Stimulated activated naive CD4-positive, alpha-beta T cell (primary cell): ENCODE measurements around the gene CDH23.
A peak's percentile ranks its signal among the peaks of the same experiment; 100 is the strongest.

ENCODE experiments used
- DNase-seq, 6 experiments: peaks; one replicate each; lab custom pipeline; 2025; lab: John Stamatoyannopoulos, UW

CDH23 gene

DNA sequence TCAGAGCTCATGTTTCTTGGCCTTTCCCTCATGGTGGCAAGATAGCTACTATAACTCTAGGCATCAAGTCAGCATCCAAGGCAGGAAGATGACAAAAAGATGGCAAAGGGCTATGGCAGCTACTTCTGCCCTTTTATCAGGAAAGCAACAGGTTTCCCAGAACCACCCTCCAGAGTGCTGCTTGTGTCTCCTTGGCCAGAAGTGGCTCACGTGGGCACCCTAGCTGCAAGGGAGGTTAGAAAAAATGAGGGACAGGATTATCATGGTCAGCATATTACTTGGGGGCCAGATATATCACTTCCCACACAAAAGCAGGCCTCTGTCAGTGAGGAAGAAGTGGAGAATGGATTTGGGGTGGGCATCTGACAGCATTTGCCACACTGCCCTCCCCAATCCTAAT is 347.1 kb downstream of the CDH23 start:
- no peak for DNase-seq

DNA sequence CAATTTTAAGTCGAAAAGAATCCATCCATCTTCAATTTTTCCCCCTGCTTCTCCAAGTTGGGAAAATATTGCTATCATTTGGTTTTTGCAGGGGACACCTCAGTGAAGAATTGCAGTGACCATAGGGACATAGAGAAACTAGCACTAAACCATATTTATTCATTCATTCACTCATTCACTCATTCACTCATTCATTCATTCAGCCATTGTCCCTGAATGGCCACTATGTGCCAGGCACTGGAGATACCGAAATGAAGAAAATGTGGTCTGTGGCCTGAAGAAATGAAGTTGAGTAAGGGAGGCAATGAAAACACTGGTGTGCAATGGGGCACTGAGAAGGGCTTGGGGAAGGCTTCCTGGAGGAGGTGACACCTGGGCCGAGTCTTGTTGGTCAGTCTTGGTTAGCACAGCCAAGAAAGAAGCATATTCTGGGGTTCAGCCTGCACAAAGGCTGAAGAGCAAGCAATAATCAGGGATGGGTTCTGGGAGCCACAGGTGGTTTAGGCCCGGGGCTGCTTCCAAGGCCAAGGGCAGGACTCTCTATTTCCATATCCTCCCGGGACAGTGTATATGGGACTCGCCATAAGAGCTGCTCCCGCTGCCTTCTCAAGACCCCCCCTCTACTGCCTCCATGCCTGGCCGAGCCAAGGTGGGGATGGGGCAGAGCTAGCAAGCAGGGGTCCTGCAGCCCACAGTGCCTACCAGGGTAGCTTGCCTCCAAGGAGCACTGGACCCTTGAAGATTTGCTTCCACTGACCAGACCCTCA is 348.4 kb downstream of the CDH23 start:
- DNase-seq = no peak

DNA sequence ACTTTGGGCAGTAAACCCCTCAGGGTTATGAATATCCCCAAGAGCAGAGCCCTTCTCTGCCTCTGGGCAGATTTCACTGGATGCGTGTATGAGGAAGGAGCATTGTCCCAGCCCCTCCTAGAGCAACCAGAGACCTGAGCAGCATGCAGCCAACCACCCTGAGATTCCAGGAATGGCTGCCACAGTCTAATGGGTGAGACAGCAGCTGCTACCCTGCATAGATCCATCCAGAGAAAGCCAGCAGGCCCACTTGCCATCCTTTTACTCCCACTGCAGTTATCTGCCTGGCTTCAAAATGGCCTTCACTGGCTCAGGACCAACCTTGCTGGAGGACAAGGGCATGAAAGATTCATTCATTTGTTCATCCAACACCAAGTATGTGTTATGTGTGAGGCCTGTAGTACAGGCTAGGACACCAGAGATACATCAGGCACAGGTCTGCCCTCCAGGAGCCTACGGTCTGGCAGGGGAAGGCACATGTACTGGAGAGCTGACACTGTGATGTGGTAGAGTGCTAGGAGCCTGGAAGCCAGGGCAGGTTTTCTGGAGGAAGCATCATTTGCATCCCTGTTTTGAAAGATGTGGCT is 349.0 kb downstream of the CDH23 start:
- no peak for DNase-seq

DNA sequence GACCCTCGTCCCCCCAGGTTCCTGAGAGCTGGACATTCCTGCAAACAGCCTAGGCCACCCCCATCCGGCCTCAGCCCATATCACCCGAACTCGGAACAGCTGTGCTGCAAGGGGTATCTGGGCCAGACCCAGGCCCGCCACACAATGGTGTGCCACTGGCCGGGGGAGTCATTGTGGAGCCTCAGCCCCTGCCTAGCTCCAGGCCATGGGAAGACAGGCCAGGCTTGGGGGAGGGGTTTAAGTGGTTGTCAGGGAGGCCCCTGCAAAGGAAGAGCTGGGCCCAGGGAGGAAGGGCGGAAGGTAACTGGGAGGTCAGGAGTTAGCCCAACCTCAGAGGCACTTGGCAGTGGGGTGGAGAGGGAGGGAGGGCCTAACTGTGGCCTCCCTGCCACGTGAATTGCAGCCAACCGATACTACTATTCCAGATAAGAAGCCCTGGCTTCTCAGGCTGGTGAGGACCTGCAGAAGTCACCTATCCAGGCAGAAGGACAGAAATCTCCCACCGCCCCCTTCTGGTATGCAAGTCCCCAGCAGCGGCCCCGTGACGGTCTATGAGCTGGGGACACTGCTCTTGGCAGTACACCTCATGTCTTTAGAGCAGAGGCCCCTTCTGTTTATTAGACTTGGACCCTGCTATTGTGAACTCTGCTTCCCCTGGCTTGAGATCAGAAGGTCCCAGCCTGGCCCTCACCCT is 349.8 kb downstream of the CDH23 start:
- DNase-seq = peak in 1 of 6 experiments; percentile 23

DNA sequence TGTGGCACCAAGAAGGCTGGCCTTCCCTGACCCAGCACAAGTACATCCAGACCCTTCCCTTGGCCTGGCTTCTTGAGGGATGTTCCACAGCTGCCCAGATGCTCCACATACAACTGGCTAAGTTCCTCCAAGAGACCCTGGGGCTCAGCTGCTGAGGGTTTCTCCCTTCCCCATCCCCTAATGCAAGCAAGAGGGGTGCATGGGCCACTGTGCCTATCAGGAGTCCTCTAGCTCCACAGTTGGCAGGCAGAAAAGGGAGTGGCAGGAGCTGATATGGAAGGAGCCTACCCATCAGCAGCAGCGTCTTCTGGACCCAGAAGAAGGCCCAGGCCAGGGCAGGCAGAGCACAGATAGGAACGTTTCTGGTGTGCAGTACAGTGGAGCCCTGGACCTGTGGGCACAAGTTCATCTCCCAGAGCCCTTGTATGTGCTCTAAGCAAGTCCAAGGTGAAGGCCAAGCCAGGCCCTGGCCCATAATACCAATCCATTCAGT is 350.4 kb downstream of the CDH23 start:
- DNase-seq = no peak

DNA sequence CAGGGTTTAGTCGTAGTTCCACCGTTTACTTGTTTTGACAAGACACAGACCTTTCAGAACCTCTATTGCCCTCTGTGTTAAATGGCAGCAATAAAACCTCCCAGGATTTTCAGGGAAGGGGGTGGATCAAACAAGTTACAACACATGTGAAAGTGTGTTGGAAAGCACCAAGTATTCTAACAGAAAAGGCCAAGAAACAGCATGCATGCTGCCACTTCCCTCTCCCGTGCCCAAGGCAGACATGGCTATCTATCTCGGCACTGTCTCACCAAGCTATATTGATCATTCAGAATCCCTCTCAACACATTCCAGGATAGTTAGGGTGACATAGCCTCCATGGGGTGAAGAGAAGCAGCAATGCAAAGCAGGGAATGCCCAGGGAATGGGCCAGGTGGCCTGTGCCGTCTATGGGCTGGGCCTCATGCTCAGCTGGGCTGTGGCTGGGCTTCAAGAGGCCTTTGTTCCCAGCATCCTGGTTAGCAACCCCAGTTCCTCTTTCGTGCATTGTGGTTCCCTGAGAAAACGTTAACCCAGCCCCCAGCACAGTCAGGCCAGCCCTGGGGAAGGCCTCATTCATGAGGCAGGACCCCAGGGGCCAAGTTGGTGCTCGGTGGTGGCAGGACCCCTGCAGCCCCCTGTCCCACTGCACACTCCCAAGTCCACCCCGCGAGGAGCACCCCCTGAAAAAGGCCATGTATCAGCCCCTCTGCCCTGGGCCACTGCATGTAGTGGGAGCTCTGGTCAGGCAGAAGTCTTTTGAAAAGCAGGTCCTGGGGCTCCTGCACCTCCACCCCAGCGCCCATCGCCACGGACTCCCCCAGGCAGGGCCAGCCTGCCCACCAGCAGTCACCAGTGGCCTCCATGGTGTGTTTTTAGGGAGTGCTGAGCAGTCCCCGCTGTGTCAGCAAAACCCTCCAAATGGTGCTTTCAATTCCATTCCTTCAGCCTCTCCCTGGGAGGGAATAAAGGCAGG is 351.1 kb downstream of the CDH23 start:
- peak in 1 of 6 experiments; percentile 21 for DNase-seq

DNA sequence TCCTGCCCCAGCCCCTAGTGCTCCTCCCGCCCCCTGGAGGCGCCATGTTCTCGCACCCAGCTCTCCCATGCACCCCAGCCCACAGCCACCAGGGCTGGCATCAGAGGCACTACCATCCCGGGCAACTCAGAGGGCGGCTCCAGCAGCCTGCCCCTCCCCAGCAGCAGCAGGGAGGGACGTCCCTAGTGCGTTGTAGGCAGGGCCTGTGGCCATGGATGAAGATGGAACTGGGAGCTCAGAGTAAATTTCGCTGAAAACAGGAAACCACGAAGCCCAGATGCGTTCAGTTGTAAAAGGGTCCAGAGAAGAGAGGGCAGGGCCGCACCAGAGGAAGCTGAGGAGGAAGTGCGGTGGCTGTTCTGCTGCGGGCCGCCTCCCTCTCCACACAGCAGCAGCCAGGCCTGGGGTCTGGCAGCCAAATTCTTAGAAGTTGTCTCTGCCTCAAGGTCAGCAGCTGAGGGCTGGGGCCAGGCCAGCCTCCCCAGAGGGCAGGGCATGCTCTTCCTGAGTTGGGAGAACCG is 352.0 kb downstream of the CDH23 start:
- DNase-seq = peak; percentile 63 to 91 (median 80)

DNA sequence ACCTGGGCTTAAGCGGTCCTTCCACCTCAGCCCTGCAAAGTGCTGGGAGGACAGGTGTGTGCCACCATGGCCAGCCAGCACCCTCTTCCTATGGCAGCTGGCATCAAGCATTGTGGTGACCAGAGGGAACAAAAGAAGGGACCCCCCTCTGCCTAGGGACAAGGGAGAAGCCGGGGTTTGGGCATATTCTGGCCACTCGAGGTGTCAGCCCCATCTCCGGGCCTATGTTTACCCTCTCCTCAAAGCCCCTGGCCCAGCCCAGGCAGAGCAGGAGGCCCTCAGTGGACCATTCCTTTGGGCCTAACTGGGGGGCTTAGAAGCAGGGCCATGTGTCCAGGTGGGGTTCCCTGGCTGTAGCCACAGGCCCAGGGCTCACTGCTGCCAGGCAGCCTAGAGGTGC is 352.7 kb downstream of the CDH23 start:
- peak in 1 of 6 experiments; percentile 45 for DNase-seq

DNA sequence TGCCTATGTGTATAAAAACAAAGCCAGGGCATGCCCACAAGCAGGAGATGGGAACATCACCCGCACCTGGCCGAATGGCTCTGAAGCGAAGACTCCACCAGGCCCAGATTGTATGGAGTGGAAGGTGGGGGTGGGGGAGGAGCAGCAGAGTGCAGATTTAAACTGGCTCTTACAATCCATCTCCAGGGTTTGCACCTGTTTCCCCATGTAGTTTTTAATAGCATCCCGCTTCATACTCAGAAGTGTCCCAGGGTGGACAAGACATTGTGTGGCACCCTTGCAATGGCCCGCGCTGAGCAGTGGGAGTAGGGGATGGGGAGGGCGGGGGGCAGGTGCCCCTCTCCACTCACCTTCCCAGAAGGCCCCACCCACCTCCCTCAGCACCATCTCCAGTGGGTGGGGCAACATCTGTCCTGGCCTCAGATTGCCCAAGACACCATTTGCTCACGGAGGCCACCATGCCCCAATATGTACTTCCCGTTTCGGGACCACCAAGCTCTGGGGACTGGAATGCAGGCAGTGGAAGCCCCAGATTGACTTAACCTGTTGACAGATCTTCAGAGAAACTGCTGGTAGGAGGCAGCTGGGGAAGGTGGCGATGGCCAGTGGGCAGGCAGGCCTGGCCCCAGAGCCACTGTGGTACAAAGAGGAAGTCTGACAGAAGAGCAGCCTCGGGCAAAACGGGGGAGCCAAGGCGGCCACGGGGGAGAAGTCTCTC is 353.6 kb downstream of the CDH23 start:
- DNase-seq = peak in 1 of 6 experiments; percentile 13

DNA sequence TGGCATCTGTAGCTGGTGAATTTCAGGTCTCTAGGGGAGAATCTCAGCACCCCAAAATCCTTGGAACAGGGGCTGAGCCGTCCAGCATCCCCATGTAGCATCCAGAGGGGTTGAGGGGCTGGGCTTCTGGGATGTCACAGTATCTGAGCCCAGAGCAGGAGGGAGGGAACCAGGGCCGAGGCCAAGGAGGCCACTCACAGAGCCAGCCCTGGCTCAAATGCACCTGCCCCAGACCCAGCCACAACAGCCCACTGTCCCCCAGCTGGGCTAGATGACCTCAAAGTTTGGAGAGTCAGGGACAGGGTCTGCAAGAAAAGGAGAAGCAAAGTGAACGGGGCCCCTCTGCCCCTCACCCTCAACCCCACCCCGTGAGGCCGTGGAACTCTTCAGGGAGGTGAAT is 354.3 kb downstream of the CDH23 start:
- DNase-seq = no peak

DNA sequence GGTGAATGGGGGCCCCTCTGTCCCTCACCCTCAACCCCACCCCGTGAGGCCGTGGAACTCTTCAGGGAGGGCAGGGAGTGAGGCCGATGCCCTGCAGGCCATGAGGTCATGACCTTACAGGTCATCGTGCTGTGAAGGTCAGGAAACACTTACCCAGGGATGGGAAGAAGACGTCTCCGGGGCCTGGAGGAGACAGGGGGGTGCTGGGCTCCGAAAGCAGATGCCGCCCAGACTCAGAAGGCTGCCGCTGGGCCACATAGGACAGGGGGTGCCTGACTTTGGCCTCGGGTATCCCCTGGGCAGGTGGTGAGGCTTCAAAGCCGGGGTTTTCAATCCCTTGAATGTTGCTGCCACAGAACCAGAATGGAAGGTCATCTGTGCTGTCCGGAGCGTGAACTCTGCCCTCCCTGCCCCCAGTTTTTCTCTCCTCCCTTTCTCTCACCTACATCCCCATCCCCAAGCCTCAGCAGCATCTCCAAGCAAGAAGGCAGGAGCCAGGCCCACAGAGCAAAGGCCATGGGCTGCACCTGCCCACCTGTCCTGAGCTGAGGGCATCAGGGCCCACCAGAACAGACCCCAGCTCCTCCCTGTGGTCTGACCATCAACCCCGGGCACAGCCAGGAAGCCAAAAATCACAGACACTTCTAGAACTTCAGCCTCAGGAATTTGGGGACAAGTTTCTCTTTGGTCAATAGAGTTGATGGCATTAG is 354.9 kb downstream of the CDH23 start:
- no peak for DNase-seq

DNA sequence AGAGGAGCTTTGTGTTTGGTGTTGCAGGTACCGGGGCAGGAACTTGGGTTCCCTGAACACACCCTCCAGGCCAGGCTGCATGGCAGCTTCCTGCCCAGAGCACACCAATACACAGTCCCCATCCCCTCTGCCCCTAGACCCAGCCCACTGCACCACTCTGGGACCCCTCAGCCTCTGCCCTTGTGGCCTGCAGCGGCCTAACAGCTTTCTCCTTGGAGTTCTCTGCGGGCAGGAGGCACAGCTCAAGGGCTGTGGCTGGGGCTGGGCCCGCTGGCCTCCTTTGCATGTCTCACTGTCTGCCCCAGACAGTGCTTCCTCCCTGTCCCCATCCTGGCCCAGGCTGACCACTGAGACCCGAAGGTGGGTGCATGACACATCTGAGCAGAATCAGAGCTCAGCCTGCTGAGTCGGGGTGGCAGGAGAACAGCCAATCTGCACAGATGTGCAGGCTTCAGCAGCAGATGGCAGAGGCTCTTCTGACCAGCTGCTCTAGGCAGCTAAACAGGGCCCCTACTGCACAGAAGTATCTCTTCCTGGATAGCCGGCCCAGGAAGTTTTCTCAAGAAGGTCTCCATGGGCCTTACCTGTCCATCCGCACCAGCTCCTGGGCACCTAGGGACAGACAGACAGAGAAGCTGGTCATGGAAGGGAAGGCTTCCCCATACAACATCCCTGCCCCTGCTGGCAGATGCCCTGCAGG is 355.8 kb downstream of the CDH23 start:
- DNase-seq = peak in 3 of 6 experiments; percentile 14 to 52 (median 39)

DNA sequence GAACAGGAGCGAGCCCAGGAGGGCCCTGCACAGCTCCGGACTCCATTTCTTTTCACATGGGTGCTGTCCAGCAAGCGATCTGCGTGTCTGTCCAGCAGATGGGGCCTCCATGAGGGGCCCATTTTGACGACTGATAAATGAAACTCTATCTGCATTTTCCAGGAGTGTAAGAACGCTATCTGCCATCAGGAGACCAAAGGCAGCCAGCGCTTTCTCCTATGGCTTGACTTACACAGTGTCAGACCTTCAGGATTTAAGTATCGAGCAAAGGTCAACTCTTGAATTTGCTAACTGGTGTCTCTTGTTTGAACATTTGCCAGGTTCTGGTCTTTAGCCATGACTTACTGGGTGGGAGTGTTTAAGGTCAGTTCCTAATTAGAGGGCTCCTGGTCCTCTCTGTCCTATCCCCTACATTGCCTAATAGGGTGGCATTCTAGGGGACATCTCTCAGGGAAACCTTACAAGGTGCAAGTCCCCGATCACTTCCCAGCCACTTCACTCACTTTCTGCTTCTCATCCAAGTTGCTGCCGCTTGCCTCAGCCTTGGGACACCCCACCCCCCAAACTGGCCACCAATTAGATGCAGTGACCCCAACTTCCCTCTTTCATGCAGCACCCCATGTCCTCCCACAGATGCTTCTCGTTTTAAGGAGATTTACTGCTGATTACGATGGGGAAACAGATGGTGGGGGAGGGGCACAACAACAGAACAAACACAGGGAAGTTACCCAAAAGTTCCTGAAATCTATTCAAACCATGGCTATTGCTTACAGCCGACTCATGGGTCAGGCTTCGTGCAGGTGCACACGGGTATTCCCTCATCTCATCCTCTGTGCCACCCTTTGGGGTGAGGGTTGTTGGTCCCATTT is 356.6 kb downstream of the CDH23 start:
- no peak for DNase-seq

DNA sequence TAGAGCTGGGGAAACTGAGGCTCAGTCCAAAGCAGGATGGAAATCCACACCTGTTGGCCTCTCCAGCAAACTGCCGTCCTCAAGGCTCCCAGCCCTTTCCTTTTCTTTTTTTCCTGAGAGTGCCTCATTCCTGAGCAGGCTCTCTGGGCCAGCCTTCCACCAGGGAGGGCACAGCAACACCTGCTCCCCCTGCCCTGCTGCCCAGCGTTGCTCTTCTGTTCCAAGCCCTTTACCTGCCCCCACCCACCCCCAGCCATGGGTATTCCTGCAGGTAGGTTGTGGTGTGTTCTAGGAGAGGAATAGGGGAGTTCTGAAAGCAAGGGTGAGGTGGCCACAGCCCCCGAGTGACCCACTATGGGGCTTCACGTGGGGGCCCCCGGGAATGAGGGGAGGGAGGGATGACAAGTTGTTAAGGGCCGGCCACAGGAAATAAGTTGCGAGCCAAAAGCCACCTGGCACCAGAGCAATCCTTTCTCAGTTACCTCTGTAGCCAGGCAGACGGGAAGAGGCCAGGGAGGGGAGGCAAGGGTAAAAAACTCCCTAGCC is 357.3 kb downstream of the CDH23 start:
- DNase-seq = no peak

DNA sequence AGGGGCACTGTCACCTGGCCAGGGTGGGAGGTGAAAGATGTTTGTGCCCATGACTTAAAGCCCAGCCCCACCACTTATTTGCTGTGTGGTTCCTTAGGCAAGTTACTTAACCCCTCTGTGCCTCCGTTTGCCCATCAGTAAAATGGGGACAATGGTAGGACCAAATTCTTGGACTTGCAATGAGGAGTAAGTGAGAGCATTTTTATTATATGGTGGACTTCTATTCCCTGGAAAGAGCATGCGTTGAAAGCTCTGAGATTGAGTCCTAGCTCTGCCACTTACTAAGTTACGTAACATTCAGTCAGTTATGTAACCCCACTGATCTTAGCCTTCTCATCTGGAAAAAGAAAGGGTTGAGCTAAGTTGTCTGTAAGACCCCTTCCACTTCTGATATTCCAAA is 357.8 kb downstream of the CDH23 start:
- no peak for DNase-seq

DNA sequence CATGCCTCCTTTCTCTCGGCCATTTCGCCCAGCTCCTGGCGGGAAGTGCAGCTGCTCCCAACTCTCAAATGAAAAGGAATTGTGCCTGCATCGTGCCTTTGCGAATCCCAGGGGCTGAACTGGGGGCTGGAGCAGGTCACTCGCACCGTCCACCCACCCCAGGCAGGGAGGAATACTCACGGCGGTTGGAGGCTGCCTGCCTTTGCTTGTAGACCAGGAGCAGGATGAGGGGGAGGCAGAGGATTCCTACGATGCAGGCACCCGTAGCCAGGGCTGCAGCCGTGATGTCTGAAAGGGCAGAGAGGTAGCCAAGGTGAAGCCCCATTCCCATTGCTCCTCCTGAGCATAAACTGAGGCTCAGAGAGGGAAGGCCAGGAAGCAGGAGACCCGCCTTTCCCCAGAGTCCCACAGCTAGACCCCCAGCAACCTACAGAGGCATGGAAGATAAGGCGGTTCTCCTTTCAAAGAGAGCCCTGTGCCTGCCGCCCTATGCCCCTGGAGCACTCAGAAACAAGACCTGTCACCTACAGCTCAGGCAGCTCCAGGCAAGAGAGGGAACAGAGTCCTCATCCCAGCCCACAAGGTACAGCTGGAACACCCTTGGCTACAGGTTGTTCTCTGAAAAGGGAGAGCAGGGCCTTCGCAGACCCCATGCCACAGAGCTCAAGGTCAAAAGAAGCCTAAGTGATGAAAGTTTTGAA is 358.6 kb downstream of the CDH23 start:
- no peak for DNase-seq
